Stimulated activated CD4-positive, alpha-beta T cell treated with anti-CD3 and anti-CD28 coated beads, Interleukin-12 subunit alpha, Interleukin-12 subunit beta, amount 100 ng/mL, for 24 hours (primary cell): Measurements from ENCODE around the gene STOM.

Source experiments
- DNase-seq, 2 experiments: peaks; one replicate each; pipeline ENCODE4 v3.0.0-alpha.2; 2020; ENCODE audit warnings: low read depth in 2 of 2

The STOM gene

GRCh38 chr9:121322037-121322736, 47.9 kb downstream of the STOM start:
- no peak for DNase-seq

GRCh38 chr9:121321016-121321503, 49.0 kb downstream of the STOM start:
- DNase-seq: no peak

- no peak for DNase-seq
These were observed 50.7 kb downstream of the STOM start for GRCh38 chr9:121319383-121319780.

GRCh38 chr9:121318631-121319382, 51.2 kb downstream of the STOM start:
- no peak for DNase-seq

- no peak for DNase-seq
These were observed 52.1 kb downstream of the STOM start for GRCh38 chr9:121317737-121318630.

- no peak for DNase-seq
These were observed 53.1 kb downstream of the STOM start for GRCh38 chr9:121316852-121317373.

- DNase-seq: no peak
These were observed 53.7 kb downstream of the STOM start for GRCh38 chr9:121316378-121316777.

GRCh38 chr9:121313458-121314152, 56.4 kb downstream of the STOM start:
- no peak for DNase-seq

- no peak for DNase-seq
These were observed 57.9 kb downstream of the STOM start for GRCh38 chr9:121312169-121312568.

- DNase-seq: no peak
These were observed 59.5 kb downstream of the STOM start for GRCh38 chr9:121310571-121310970.

GRCh38 chr9:121309833-121310425, 60.1 kb downstream of the STOM start:
- DNase-seq: no peak

GRCh38 chr9:121309171-121309570, 60.9 kb downstream of the STOM start:
- no peak for DNase-seq

- no peak for DNase-seq
These were observed 61.3 kb downstream of the STOM start for GRCh38 chr9:121308765-121309164.

- DNase-seq: no peak
These were observed 62.1 kb downstream of the STOM start for GRCh38 chr9:121307976-121308375.

GRCh38 chr9:121305269-121305994, 64.6 kb downstream of the STOM start:
- DNase-seq: no peak

GRCh38 chr9:121304707-121305106, 65.3 kb downstream of the STOM start:
- DNase-seq: no peak

GRCh38 chr9:121303456-121304451, 66.3 kb downstream of the STOM start:
- DNase-seq: no peak

GRCh38 chr9:121302786-121303185, 67.3 kb downstream of the STOM start:
- DNase-seq: no peak

- DNase-seq: no peak
These were observed 67.7 kb downstream of the STOM start for GRCh38 chr9:121302341-121302740.
